ENCODE data around the gene PPP1R8. TPM values are rescaled to one million over a fixed set of nuclear protein-coding genes. Genes with fewer than 3 reads are reported as not detected.

The PPP1R8 gene
- total and polyA plus RNA-seq, 9 of the 15 experiments (the other 6 are each of a cell fraction or from before 2014, with no cell fraction given): 16.2 to 107 (median 75.3) TPM

GRCh38 chr1:27868556-27868931, 38.0 kb downstream of the PPP1R8 start (continued):
- TF ChIP-seq HMBOX1 (IDR thresholded peaks at IDR 0.05) (no peak), ZNF584 (CRISPR knock-in tag; IDR thresholded peaks at IDR 0.05; ENCODE audit: low read depth) (no peak), CTBP1 (IDR thresholded peaks at IDR 0.05; ENCODE audit: borderline replicate concordance) (no peak), GMEB1 (CRISPR knock-in tag; IDR thresholded peaks at IDR 0.05) (no peak), PTTG1 (tag; IDR thresholded peaks at IDR 0.05; ENCODE audit: low read depth) (no peak), RBFOX2 (IDR thresholded peaks at IDR 0.05; ENCODE audit: low read depth, low read length) (no peak), ZBTB26 (CRISPR knock-in tag; IDR thresholded peaks at IDR 0.05) (no peak), ZBTB7A (IDR thresholded peaks at IDR 0.05; ENCODE audit: borderline replicate concordance, control insufficient read depth, low read depth, low read length) (no peak), RBM22 (IDR thresholded peaks at IDR 0.05; ENCODE audit: low read depth, low read length, poor library complexity, severe bottlenecking) (no peak), SMARCB1 (IDR thresholded peaks at IDR 0.05; ENCODE audit: insufficient read length, low read depth) (no peak), ZNF561 (CRISPR knock-in tag; conservative IDR thresholded peaks at IDR 0.05) (no peak), RCOR1 (IDR thresholded peaks at IDR 0.05; ENCODE audit: borderline replicate concordance in 1 of 2, low read depth in 2 of 2, low read length in 2 of 2) (no peak), ZNF778 (CRISPR knock-in tag; IDR thresholded peaks at IDR 0.05) (no peak), TRIM24 (IDR thresholded peaks at IDR 0.05) (no peak), CBX8 (IDR thresholded peaks at IDR 0.05; ENCODE audit: borderline replicate concordance, extremely low read depth, low read depth, low read length, poor library complexity, severe bottlenecking) (no peak), ZSCAN32 (CRISPR knock-in tag; IDR thresholded peaks at IDR 0.05) (no peak), MTA1 (IDR thresholded peaks at IDR 0.05; ENCODE audit: borderline replicate concordance) (no peak)
- TF ChIP-seq, protein P1, sequence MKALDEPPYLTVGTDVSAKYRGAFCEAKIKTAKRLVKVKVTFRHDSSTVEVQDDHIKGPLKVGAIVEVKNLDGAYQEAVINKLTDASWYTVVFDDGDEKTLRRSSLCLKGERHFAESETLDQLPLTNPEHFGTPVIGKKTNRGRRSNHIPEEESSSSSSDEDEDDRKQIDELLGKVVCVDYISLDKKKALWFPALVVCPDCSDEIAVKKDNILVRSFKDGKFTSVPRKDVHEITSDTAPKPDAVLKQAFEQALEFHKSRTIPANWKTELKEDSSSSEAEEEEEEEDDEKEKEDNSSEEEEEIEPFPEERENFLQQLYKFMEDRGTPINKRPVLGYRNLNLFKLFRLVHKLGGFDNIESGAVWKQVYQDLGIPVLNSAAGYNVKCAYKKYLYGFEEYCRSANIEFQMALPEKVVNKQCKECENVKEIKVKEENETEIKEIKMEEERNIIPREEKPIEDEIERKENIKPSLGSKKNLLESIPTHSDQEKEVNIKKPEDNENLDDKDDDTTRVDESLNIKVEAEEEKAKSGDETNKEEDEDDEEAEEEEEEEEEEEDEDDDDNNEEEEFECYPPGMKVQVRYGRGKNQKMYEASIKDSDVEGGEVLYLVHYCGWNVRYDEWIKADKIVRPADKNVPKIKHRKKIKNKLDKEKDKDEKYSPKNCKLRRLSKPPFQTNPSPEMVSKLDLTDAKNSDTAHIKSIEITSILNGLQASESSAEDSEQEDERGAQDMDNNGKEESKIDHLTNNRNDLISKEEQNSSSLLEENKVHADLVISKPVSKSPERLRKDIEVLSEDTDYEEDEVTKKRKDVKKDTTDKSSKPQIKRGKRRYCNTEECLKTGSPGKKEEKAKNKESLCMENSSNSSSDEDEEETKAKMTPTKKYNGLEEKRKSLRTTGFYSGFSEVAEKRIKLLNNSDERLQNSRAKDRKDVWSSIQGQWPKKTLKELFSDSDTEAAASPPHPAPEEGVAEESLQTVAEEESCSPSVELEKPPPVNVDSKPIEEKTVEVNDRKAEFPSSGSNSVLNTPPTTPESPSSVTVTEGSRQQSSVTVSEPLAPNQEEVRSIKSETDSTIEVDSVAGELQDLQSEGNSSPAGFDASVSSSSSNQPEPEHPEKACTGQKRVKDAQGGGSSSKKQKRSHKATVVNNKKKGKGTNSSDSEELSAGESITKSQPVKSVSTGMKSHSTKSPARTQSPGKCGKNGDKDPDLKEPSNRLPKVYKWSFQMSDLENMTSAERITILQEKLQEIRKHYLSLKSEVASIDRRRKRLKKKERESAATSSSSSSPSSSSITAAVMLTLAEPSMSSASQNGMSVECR (CRISPR knock-in tag; IDR thresholded peaks at IDR 0.05): no peak; the same call in 1 of the 2 replicates
- TF ChIP-seq, protein P2, sequence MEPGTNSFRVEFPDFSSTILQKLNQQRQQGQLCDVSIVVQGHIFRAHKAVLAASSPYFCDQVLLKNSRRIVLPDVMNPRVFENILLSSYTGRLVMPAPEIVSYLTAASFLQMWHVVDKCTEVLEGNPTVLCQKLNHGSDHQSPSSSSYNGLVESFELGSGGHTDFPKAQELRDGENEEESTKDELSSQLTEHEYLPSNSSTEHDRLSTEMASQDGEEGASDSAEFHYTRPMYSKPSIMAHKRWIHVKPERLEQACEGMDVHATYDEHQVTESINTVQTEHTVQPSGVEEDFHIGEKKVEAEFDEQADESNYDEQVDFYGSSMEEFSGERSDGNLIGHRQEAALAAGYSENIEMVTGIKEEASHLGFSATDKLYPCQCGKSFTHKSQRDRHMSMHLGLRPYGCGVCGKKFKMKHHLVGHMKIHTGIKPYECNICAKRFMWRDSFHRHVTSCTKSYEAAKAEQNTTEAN (CRISPR knock-in tag; IDR thresholded peaks at IDR 0.05): no peak

All from K562 (cell line).